COLO668 (cell line): ENCODE data around the gene AFM.
A peak's percentile ranks its signal among the peaks of the same experiment; 100 is the strongest.

Source experiments
- DNase-seq: peaks from one replicate; lab custom pipeline; 2025; ENCODE audit not compliant: unreplicated experiment; lab: John Stamatoyannopoulos, UW

AFM gene

DNA sequence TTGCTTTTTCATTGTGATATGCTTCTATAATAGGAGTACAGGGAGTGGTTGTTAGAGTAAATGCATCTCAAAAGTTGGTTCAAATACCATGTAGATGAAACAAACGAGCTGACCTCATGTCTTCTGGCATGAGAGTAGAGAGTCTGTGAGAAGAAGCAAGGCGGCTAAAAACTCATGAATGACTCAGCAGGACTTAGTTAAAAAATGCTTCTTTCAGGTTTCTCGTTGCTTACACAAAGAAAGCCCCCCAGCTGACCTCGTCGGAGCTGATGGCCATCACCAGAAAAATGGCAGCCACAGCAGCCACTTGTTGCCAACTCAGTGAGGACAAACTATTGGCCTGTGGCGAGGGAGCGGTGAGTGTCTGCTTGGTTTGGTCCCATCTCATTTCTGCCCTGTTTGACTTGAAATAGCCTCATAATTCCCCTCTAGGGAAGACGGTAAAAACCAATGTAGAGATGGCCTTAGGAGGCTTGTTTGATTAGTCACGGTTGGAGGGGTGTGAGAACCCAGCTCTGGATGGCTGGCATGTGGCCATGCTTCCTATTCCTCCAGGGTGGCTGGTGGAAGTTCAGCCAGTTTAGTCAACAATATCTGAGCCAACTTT lies 31.0 kb upstream of the AFM start:
- DNase-seq, result peak; percentile 79

DNA sequence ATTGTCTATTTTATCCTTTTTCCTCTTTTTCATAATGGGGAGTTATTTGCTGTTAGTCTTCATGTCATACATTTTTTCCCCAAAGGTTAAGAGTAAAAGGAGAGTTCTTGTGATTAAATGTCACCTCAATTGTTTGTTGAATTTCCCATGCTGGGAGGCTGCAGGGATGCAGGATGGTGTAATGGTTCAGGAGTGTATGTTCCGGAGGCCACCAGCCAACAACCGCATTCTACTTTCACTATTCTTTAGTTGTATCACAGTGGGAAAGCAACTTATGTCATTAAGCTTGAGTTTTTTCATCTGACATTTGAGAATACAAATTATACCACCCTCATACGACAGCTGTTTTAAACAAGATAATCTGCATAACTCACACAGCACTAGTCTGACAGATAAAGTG lies 30.1 kb upstream of the AFM start:
- DNase-seq, result no peak

DNA sequence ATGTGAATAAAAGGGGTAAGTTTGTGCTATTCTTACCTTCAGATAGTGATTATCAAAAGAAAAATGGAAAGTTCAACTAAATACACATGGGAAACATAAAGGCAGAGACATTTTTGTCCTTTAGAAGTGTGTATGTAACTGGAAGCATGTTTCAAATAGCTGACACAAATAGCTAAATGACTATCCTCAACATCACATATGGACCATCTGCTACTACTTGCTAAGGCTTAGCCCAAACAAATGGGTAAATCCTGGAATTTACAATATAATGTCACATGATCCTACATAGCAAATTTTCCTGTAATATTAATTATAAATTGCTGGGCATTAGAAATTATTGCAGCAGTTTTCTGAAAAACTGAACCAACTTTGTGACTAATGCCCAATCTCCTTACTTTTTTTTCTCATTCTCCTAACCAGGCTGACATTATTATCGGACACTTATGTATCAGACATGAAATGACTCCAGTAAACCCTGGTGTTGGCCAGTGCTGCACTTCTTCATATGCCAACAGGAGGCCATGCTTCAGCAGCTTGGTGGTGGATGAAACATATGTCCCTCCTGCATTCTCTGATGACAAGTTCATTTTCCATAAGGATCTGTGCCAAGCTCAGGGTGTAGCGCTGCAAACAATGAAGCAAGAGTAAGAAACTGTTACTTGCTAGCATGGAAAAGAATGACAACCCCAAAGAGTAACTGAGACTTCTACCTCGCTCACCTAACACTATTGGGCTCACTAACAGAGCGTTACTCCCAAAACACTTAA lies 29.4 kb upstream of the AFM start:
- DNase-seq, result no peak

DNA sequence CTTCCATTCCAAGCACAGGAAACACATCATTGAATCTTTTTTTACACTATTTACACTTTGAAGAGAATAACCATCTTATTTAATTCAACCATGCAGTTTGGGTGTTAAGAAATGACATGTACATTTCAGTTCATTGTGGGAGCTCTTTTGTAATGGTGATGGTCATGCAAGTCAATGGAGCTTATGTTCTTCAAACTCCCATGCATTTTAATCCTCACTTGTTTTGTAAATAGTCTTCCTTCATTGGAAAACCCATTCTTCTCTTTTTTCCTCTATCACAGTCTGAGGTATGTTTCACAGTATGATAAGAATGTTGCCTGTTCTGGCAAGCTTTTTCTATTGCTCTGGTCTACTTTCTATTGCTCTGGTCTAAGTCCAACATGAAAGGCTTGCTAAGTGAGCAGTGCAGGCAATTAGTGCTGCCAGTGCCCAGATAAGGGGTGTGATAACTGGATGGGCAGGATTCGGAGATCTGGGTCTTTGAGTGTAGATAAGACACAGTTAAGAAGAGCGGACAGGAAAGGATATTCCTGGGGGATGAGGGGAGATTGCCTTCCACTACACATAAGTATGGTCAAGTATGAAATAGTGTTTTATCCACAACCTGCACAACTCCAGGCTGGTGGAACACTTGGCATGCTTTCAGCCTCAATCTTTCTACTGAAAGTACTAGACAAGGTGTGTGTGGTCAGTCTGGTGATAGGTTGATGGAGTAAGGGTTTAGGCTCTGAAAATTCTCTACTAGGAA lies 28.4 kb upstream of the AFM start:
- DNase-seq, result no peak

DNA sequence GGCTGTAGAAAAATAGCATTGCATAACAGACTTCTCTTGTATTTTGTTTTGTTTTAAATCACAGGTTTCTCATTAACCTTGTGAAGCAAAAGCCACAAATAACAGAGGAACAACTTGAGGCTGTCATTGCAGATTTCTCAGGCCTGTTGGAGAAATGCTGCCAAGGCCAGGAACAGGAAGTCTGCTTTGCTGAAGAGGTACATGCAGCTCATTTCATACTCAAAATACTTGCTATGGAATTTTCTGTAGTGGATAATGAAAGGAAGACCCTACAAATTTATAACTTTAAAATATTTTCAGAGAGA lies 27.9 kb upstream of the AFM start:
- DNase-seq, result no peak

DNA sequence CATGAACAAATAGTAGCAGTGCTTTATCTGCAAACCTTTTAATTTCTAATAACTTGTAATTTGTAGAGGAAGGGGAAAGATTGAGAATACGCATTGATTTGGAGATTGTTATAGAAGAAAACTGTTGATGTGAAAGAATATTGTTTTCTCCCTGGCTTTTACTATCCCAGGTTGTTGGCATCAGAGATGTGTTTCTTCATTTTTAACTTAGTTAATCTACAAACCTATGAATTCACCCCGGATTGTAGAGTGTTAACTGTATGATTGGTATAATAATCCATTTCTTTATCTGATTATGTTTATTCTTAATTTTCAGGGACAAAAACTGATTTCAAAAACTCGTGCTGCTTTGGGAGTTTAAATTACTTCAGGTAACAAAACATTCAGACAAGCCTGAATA lies 26.6 kb upstream of the AFM start:
- DNase-seq, result no peak

DNA sequence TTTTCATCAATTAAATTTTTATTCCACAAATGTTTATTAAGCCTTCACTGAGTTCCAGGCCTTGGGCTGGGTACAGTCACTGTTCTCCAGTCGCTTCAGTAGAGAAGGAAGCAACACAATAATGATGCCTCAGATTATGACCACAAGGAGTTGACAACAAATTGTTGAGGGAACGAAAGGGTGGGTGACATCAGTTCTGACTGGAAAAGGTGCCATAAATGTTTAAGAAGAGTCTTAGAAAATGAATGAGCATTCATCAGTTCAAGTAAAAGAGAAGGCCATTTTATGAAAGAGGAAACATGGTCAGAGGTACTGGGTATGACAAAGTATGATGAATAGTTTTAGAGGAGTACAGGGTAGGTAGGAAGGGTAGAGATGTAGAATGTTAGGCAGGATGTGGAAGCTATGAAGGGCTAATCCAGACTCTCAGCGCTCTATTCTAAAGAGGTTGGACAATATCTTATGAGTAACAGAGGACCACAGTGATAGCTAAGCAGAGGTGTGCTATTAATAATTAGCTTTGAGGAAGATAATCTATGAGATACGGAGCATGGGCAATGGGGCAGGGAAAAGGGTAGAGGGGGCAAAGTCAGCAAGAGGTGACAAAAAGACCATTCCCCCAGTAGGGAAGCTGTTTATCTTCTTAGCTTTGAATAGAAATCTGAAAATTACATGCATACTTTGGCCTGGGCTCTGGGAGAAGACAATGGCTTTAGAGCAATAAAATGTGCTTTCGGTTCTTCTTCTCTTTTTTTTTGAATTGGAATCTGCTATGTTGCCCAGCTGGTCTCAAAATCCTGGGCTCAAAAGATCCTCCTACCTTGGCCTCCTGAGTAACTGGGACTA lies 25.1 kb upstream of the AFM start:
- DNase-seq, result no peak

DNA sequence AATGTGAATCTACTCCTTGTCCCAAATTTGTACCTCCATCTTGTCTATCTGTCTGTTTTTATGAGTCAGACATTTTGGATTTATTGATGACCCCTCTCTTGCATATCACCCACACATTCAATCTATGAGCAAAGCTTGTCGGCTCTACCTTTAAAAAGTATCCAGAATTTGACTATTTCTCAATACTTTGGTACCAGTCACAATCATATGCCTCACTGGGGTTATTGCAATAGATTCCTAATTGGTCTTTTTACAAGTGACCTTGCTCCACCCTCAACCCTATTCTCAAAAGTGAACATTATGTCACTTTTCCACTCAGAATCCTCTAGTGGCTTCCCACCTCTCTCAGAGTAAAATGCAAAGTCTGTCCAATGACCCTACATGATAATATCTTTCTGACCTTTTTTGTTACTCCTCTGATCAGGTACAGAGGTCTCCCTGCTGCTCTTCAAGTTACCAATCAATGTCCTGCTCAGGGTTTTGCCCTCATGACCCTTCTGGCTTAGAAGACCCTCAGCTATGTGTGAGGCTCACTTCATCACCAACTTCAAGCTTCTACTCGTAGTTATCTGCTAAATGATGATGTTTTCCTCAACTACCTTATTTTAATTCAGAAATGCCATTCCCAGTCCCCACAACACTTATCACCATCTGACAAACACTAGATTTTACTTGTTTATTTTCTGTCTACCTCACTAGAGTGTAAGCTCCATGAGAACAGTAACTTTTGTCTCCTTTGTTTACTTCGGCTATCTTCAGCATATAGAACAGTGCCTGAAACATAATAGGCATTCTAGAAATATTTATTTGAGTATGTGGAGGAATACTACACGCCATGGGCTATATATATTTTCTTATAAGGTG lies 23.1 kb upstream of the AFM start:
- no peak for DNase-seq

DNA sequence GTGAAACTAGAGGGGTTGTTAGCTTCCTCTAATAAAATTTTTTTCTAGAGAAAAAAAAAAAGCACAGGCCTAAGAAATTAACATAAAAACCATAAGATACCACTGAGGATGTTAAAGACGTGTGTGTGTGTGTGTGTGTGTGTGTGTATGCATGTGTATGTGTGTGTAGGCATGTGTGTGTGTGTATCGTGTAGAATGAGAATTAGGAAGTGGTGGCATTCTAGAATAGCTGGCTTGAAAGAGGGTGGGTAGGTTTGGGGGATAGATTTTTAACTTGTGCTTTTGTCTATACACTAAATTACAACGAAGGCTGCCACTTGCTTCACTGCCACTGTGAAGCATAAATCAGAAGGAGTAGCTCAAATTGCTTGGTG lies 22.5 kb upstream of the AFM start:
- no peak for DNase-seq

DNA sequence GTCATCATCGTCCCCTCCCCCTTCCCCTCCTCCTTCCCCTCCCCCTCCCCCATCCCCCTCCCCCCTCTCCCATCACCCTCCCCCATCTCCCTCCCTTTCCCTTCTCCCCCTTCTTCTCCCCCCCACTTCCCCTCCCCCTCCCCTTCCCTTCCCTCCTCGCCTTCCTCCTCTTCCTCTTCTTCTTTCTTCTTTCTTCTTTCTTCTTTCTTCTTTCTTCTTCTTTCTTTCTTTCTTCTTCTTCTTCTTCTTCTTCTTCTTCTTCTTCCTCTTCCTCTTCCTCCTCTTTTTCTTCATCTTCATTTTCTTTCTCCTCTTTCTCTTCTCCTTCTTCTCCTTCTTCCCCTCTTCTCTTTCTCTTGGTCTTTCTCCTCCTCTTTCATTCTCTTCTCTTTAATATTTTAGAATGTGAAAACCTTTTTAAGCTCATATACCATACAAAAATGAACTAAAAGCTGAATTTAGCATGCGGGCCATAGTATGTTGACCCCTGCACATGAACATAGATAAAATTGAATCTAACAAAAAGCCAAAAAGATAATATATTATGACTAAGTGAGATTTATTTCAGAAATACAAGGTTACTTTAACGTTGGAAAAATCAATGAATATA lies 20.5 kb upstream of the AFM start:
- no peak for DNase-seq

DNA sequence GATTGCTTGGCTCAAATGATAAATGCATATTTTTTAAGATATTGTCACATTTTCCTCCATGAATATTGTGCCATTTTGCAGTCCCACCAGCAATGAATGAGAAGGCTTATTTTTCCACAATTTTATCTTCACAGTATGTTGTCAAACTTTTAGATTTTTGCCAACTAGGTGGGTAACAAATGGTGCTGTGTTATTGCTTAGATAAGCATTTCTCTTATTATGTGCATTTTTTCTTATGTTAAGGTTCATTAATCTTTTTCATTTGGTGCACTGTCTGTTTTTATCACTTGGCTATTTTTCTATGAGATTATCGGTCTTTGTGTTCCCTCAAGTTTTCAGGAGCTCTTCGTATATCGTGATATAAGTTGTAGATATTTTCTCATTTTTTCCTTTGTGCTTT lies 13.4 kb upstream of the AFM start:
- no peak for DNase-seq

DNA sequence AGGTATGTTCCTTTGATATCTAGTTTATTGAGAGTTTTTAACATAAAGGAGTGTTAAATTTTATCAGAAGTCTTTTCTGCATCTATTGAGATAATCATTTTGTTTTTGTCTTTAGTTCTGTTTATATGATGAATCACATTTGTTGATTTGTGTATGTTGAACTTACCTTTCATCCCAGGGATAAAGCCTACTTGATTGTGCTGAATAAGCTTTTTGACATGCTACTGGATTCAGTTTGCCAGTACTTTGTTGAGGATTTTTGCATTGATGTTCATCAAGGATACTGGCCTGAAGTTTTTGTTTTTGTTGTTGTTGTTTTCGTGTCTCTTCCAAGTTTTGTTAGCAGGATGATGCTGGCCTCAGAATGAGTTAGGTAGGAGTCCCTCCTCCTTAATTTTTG lies 10.8 kb upstream of the AFM start:
- DNase-seq, result no peak

DNA sequence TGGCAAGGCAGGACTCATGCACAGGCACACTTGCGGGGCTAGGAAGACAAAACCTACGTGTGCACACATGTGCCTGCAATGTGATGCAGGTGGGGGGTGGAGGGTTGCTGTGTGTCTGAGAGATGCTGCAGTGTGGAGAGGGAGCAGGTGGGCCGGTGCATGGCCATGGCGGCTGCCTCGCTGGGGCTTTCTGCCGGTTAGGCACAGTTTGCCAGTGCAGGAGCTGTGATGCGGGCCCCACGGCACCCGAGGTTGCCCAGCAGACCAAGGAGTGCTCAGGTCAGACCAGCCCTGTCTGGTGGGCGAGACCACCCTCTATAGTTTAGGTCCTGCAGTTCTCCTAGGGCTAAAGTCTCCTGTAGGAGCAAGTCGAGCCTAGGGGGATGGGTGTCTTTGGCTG lies 4.4 kb upstream of the AFM start:
- no peak for DNase-seq

DNA sequence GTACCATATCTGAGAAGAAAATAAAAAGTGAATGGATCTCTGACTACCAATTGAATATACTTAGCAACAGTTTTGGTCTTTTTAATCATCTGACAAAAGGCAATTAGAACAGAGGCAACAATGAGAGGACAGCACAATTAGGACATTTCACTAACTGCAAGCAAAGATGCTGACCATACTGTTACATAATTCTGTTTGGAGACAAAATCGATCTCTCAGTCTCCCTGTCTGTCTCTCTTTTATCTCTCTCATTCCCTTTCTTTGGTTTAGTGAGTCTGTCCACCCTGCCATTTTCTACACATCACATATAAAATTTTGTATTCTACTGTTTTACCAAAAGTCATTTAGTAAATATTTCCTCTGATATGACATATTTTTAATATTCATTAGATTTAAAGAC lies 2.2 kb upstream of the AFM start:
- DNase-seq, result no peak

DNA sequence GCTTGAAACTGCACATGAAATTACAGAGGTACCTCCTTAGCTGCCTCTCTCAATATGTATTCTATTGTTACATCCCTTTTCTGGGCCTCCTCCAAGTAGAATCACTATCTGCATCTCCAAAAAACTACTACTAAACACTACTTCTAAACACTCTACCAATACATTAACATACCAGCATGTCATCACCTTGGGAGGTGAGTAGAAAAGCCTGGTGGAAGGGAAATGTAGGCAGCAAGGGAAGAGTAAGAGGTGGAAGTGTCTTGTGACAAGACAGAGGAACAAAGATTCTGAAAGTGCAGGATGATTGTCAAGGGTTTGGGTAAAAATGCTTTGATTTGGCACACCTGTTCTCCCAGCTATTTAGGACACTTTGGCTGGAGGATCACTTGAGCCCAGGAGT lies 3.5 kb downstream of the AFM start:
- DNase-seq, result no peak

DNA sequence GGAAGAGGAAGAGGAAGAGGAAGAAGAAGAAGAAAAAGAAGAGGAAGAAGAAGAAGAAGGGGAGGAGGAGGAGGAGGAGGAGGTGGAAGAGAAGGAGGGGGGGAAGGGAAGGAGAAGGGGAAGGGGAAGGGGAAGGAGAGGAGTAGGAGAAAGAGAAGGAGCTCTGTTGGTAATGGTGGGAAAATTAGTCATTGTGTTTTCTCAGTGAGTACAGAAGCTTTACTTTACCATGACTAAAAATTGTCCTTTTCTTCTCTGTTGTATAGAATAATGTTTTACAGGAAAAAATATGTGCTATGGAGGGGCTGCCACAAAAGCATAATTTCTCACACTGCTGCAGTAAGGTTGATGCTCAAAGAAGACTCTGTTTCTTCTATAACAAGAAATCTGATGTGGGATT lies 4.1 kb downstream of the AFM start:
- DNase-seq, result no peak

DNA sequence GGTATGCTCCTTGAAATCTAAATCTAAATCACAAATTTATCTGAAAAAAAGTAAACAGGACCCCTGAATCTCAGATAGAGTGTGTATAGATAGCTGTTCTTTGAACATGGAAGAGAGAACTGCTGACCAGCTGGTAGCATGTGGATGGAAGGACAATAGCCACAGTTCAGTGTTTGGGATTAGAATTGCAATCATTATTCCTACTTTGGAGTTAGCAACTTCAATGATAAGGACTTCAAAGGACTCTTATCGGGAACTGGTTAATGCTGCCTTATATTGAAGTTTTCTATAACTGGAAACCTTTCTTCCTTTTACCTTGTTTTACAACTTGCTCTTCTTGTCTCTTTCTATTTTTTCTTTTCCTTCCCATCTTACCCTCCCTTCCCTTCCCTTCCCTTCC lies 5.0 kb downstream of the AFM start:
- no peak for DNase-seq

DNA sequence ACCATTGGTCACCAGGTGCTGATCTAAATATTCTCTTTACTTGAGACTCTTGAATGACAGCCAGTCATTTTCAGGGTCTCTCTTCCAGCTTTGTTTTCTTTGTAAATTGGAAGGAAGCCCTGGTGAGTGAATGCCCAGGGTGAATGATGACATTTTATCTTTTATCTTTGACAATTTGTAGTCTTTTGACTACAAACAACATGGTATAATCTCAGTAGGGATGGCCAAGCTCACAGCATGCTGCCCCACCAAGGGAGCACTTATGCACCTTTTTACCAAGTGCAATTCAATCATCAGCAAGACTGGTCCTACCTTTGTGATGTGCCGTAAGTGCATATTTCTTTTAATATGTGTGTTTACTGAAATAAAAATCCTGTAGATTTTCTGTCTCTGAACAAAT lies 5.7 kb downstream of the AFM start:
- DNase-seq, result no peak

DNA sequence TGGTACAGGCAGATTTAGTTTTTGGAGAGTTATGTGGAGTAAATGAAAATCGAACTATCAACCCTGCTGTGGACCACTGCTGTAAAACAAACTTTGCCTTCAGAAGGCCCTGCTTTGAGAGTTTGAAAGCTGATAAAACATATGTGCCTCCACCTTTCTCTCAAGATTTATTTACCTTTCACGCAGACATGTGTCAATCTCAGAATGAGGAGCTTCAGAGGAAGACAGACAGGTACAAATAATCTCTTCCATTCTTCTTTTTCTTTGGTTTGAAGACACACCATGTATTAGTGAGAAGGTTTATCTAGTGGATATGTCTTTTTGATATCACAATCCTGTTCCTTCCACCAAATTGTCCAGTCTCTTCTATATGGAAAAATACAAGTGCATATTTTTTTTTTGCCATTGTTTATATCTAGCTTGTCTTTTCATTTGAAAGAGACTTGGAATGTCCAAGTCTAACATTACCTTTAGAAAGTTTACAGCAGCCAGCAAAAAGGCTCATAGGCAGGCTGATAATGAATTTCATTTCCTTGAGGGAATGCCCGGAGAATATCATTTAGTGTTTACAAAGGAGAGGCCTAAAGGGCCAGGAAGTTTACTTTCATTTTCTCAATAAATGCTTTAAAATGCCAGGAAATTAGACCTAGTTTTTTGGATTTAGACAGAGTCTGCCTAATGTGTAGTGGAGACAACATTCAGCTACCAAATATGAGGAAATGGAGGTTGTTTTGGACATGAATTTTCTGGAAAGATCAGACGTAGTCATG lies 18.6 kb downstream of the AFM start:
- no peak for DNase-seq
